Measurements from ENCODE around the gene NTSR2. TPM values are rescaled to one million over a fixed set of nuclear protein-coding genes. Genes with fewer than 3 reads are reported as not detected.

Gene NTSR2
- total and polyA plus RNA-seq, 10 of the 15 experiments (the other 5 are each of a cell fraction or from before 2014, with no cell fraction given), result not detected

GRCh38 chr2:11616851-11617415 lies 53.1 kb downstream of the NTSR2 start:
- no peak for ATAC-seq

GRCh38 chr2:11616097-11616687 lies 53.8 kb downstream of the NTSR2 start:
- POLR2A ChIA-PET, result no interaction called here
- SMC1A ChIA-PET (ENCODE audit: uncharacterized antibody, unreplicated experiment), result no interaction called here
- in situ Hi-C loops (cut with MboI), result no loop called here
- TF ChIP-seq TCF7 (IDR thresholded peaks at IDR 0.05; ENCODE audit: borderline replicate concordance), result no peak
- TF ChIP-seq E2F4 (IDR thresholded peaks at IDR 0.05; ENCODE audit: low read depth, low read length), result no peak
- no peak for TF ChIP-seq RFX5 (IDR thresholded peaks at IDR 0.05; ENCODE audit: low read depth, low read length)
- TF ChIP-seq POU2F2 (IDR thresholded peaks at IDR 0.05; ENCODE audit: borderline replicate concordance, low read depth, low read length), result no peak
- TF ChIP-seq PRDM15 (CRISPR knock-in tag; IDR thresholded peaks at IDR 0.05), result no peak
- TF ChIP-seq BHLHE40 (IDR thresholded peaks at IDR 0.05; ENCODE audit: borderline replicate concordance in 1 of 2, low read depth in 2 of 2, low read length in 1 of 2), result no peak
- TF ChIP-seq FOXK2 (IDR thresholded peaks at IDR 0.05), result no peak
- no peak for TF ChIP-seq HDAC6 (IDR thresholded peaks at IDR 0.05; ENCODE audit: unreplicated experiment)

More at GRCh38 chr2:11616851-11617415, 53.1 kb downstream of the NTSR2 start:
- RAD21 ChIA-PET (ENCODE audit: unreplicated experiment), result no interaction called here
- SMC1A ChIA-PET (ENCODE audit: uncharacterized antibody, unreplicated experiment), result no interaction called here
- 52% methylated on average over 19 of the region's 19 CpGs for WGBS (ENCODE audit: insufficient coverage, insufficient replicate concordance, low lambda C conversion rate, missing lambda C conversion rate)
- in situ Hi-C loops (cut with MboI), result no loop called here
- Histone ChIP-seq H3K27me3 (replicated peaks in 1 of 2; ENCODE audit: control insufficient read depth in 2 of 2, insufficient read depth in 2 of 2, low read length in 1 of 2) (peaks cover 0 to 2% of the 10 kb centered on the region in 2 experiments; a peak in 1 of 4 replicates), H3K4me1 (ENCODE audit: control insufficient read depth, insufficient read depth, low read length) (no peaks in the 10 kb centered on the region), H3K9ac (ENCODE audit: control insufficient read depth, insufficient read depth, low read length) (no peak overlapping the region), H3K79me2 (ENCODE audit: control insufficient read depth, insufficient read depth, low read length) (no peaks in the 10 kb centered on the region), H4K20me1 (ENCODE audit: control insufficient read depth, insufficient read depth) (no peaks in the 10 kb centered on the region), H3K4me2 (ENCODE audit: control insufficient read depth, insufficient read depth) (no peak overlapping the region), H3K27ac (ENCODE audit: control insufficient read depth, insufficient read depth) (no peak overlapping the region), H3K4me3 (no peak overlapping the region), H3K36me3 (ENCODE audit: control insufficient read depth in 2 of 2, insufficient read depth in 2 of 2, low read length in 1 of 2) (no peaks in the 10 kb centered on the region), H3K9me3 (replicated peaks; ENCODE audit: control insufficient read depth, insufficient read depth, low read length) (no peaks in the 10 kb centered on the region), H2AFZ (ENCODE audit: control insufficient read depth, low read depth, low read length) (no peak overlapping the region)
- intact Hi-C loops (cut with micrococcal nuclease; ENCODE audit: unreplicated experiment), result no loop called here
- no peak for TF ChIP-seq ZNF622 (IDR thresholded peaks at IDR 0.05)
- TF ChIP-seq CEBPB (IDR thresholded peaks at IDR 0.05; ENCODE audit: borderline replicate concordance in 1 of 2, low read depth in 2 of 2, low read length in 2 of 2), result no peak
- TF ChIP-seq FOS (IDR thresholded peaks at IDR 0.05; ENCODE audit: borderline replicate concordance, extremely low read depth, insufficient read length), result no peak
- TF ChIP-seq MTA3 (IDR thresholded peaks at IDR 0.05; ENCODE audit: borderline replicate concordance, low read length), result no peak
- no peak for FAIRE-seq
- no TSS peak for BruUV-seq (replicated peaks)
- DNase-seq (ENCODE audit: low read depth, low spot score), result no peak
- POLR2A ChIA-PET, result no interaction called here
- CTCF ChIA-PET, result interaction anchor here (0.6 kb wide), 1 partner anchor 770 kb away, joined by 3 read pairs; no protein-coding TSS in a partner anchor

More at GRCh38 chr2:11616097-11616687, 53.8 kb downstream of the NTSR2 start:
- WGBS (ENCODE audit: insufficient coverage, insufficient replicate concordance, low lambda C conversion rate, missing lambda C conversion rate), result 40% methylated on average over 14 of the region's 14 CpGs
- no peak overlapping the region for H3K4me2 ChIP-seq (ENCODE audit: control insufficient read depth, insufficient read depth)
- peaks cover 0 to 2% of the 10 kb centered on the region in 2 experiments; a peak in 1 of 4 replicates for H3K27me3 ChIP-seq (replicated peaks in 1 of 2; ENCODE audit: control insufficient read depth in 2 of 2, insufficient read depth in 2 of 2, low read length in 1 of 2)
- no peak overlapping the region for H2AFZ ChIP-seq (ENCODE audit: control insufficient read depth, low read depth, low read length)
- no peaks in the 10 kb centered on the region for H3K36me3 ChIP-seq (ENCODE audit: control insufficient read depth in 2 of 2, insufficient read depth in 2 of 2, low read length in 1 of 2)
- H4K20me1 ChIP-seq (ENCODE audit: control insufficient read depth, insufficient read depth), result no peaks in the 10 kb centered on the region
- intact Hi-C loops (cut with micrococcal nuclease; ENCODE audit: unreplicated experiment), result no loop called here
- no peaks in the 10 kb centered on the region for H3K4me1 ChIP-seq (ENCODE audit: control insufficient read depth, insufficient read depth, low read length)
- no peak overlapping the region for H3K9ac ChIP-seq (ENCODE audit: control insufficient read depth, insufficient read depth, low read length)
- no TSS peak for BruUV-seq (replicated peaks)
- DNase-seq (ENCODE audit: low read depth, low spot score), result no peak
- ChIA-PET CTCF (no interaction called here), RAD21 (ENCODE audit: unreplicated experiment) (no interaction called here)
- no peak overlapping the region for H3K27ac ChIP-seq (ENCODE audit: control insufficient read depth, insufficient read depth)
- no peak overlapping the region for H3K4me3 ChIP-seq
- no peak for FAIRE-seq
- no peaks in the 10 kb centered on the region for H3K9me3 ChIP-seq (replicated peaks; ENCODE audit: control insufficient read depth, insufficient read depth, low read length)
- ATAC-seq, result no peak
- no peaks in the 10 kb centered on the region for H3K79me2 ChIP-seq (ENCODE audit: control insufficient read depth, insufficient read depth, low read length)
